CD14-positive monocyte (primary cell): ENCODE data around the gene AP3D1. TPM values are rescaled to one million over a fixed set of nuclear protein-coding genes. Genes with fewer than 3 reads are reported as not detected.

Experiments
- DNase-seq, 3 donors: peaks; one replicate each; pipeline ENCODE4 v3.0.0-alpha.2; 2011 to 2022
- H2AFZ ChIP-seq: 2 replicates; pipeline ENCODE4 v1.6.0; 2012; ENCODE audit warnings: mild to moderate bottlenecking, low read depth, low read length, inconsistent platforms; ENCODE audit not compliant: insufficient read depth, poor library complexity, severe bottlenecking
- H3K27ac ChIP-seq, 2 donors: 1 replicate in 1 of 2; 2 replicates in 1 of 2; pipeline ENCODE4 v1.5.1; 2012 to 2013; ENCODE audit warnings: low read length in 2 of 2, control low read depth in 1 of 2, inconsistent platforms in 1 of 2, low read depth in 1 of 2, mild to moderate bottlenecking in 1 of 2
- H3K27me3 ChIP-seq, 2 donors: one replicate each; pipeline versions ENCODE4 v1.6.0 to v1.6.1; 2011 to 2013; ENCODE audit warnings: low read length in 2 of 2; ENCODE audit not compliant: control insufficient read depth in 2 of 2, insufficient read depth in 2 of 2
- H3K36me3 ChIP-seq, 2 donors: replicated peaks in 1 of 2; 1 replicate in 1 of 2; 2 replicates in 1 of 2; pipeline versions ENCODE4 v1.5.1 to v1.6.1; 2012 to 2013; ENCODE audit warnings: low read length in 2 of 2, control low read depth in 1 of 2, inconsistent platforms in 1 of 2, mild to moderate bottlenecking in 1 of 2; ENCODE audit not compliant: insufficient read depth in 2 of 2, control insufficient read depth in 1 of 2
- H3K4me1 ChIP-seq, 2 donors: 1 replicate in 1 of 2; 2 replicates in 1 of 2; pipeline versions ENCODE4 v1.5.1 to v1.6.1; 2012 to 2013; ENCODE audit warnings: low read length in 2 of 2, control low read depth in 1 of 2, inconsistent platforms in 1 of 2, mild to moderate bottlenecking in 1 of 2, moderate library complexity in 1 of 2; ENCODE audit not compliant: insufficient read depth in 2 of 2, control insufficient read depth in 1 of 2
- H3K4me2 ChIP-seq: replicated peaks from 2 replicates; pipeline ENCODE3; 2012; ENCODE audit warnings: low read length, moderate library complexity, mild to moderate bottlenecking; ENCODE audit not compliant: poor library complexity, severe bottlenecking; ENCODE audit errors: extremely low read depth
- H3K4me3 ChIP-seq, 3 experiments: fragments of 200-600 bp in 1 of 3; sonication (generic) in 1 of 3; replicated peaks in 1 of 3; 1 replicate in 2 of 3; 2 replicates in 1 of 3; pipeline ENCODE4 v1.5.1; 2011 to 2013; ENCODE audit warnings: low read length in 3 of 3, mild to moderate bottlenecking in 3 of 3, control low read depth in 2 of 3, low read depth in 2 of 3, inconsistent platforms in 1 of 3, moderate library complexity in 1 of 3
- H3K79me2 ChIP-seq: 2 replicates; pipeline ENCODE4 v1.6.0; 2012; ENCODE audit warnings: mild to moderate bottlenecking, control low read depth, inconsistent platforms, low read length, moderate library complexity; ENCODE audit not compliant: insufficient read depth
- H3K9ac ChIP-seq: 2 replicates; pipeline ENCODE4 v1.6.0; 2017; ENCODE audit warnings: low read length, mild to moderate bottlenecking; ENCODE audit not compliant: insufficient read depth, poor library complexity, severe bottlenecking
- H3K9me3 ChIP-seq, 2 donors: replicated peaks in 1 of 2; 1 replicate in 1 of 2; 2 replicates in 1 of 2; pipeline versions ENCODE4 v1.5.1 to v1.6.1; 2012 to 2013; ENCODE audit warnings: low read length in 2 of 2, control low read depth in 1 of 2; ENCODE audit not compliant: control insufficient read depth in 1 of 2, insufficient read depth in 1 of 2
- H4K20me1 ChIP-seq: 2 replicates; pipeline ENCODE4 v1.6.0; 2012; ENCODE audit warnings: mild to moderate bottlenecking, low read length, control low read depth, moderate library complexity; ENCODE audit not compliant: insufficient read depth
- H3K27ac Mint-ChIP-seq, 7 donors: one replicate each; pipeline ENCODE4 v1.8.0; 2020; ENCODE audit warnings: mild to moderate bottlenecking in 7 of 7, mixed read lengths in 7 of 7, moderate library complexity in 6 of 7, inconsistent platforms in 2 of 7
- H3K27me3 Mint-ChIP-seq, 3 donors: one replicate each; pipeline ENCODE4 v1.8.0; 2021 to 2022; ENCODE audit warnings: low read depth in 3 of 3, mild to moderate bottlenecking in 3 of 3, mixed read lengths in 3 of 3, moderate library complexity in 3 of 3, inconsistent platforms in 1 of 3
- H3K36me3 Mint-ChIP-seq, 2 donors: one replicate each; pipeline ENCODE4 v1.8.0; 2020; ENCODE audit warnings: mixed read lengths in 2 of 2, inconsistent platforms in 1 of 2, mild to moderate bottlenecking in 1 of 2
- H3K4me1 Mint-ChIP-seq: one replicate; pipeline ENCODE4 v1.8.0; 2020; ENCODE audit warnings: mild to moderate bottlenecking, mixed read lengths
- H3K4me3 Mint-ChIP-seq, 2 donors: one replicate each; pipeline ENCODE4 v1.8.0; 2020; ENCODE audit warnings: mild to moderate bottlenecking in 2 of 2, mixed read lengths in 2 of 2, moderate library complexity in 1 of 2
- H3K9me3 Mint-ChIP-seq, 7 donors: one replicate each; pipeline ENCODE4 v1.8.0; 2020 to 2022; ENCODE audit warnings: mixed read lengths in 7 of 7, mild to moderate bottlenecking in 6 of 7, moderate library complexity in 6 of 7, inconsistent platforms in 2 of 7
- WGBS: methylation state at CpG from one replicate; pipeline ENCODE4 v1.1.5; 2013; ENCODE audit warnings: missing lambda C conversion rate; ENCODE audit not compliant: insufficient coverage; 5-methylcytosine and 5-hydroxymethylcytosine counted together
- intact Hi-C, 2 donors: fragments of 100-400 bp; cut with micrococcal nuclease; formaldehyde crosslinking; loops; one replicate each; pipeline versions ENCODE4 v1.15.0 to v1.15.1; 2023
- polyA plus RNA-seq, 3 donors: library from polyadenylated mRNA; depleted of rRNA in 1 of 3; unstranded in 2 of 3; stranded (reverse) in 1 of 3; fragments of 300-500 nt in 2 of 3; fragments of >200 nt in 1 of 3; fragmentation: Illumina TruSeq in 2 of 3; gene quantifications; 1 replicate in 2 of 3; 2 replicates in 1 of 3; pipeline ENCODE4 v1.2.3, GENCODE V29; 2012 to 2021
- TF ChIP-seq, protein P1 (sequence below): fragments of 200-600 bp; IDR thresholded peaks from one replicate; pipeline ENCODE4 v1.8.0; 2022; ENCODE audit warnings: antibody characterized with exemption, mild to moderate bottlenecking

Gene AP3D1
- polyA plus RNA-seq, 3 donors, result 9.6 to 105 (median 12.4) TPM

DNA sequence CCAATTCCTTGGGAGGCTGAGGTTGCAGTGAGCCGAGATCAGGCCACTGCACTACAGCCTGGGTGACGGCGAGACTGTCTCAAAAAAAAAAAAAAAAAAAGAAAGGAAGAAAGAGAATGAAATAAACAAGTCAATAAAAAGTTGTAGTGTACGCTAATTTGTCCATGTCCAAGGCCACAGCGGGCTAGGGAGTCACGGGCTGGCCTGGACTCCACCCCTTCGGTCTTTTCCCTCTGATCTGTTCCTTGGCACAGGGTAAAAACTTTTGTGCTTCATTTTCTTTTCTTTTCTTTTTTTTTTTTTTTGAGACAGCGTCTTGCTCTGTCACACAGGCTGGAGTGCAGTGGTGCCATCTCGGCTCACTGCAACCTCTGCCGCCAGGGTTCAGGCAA is 80.9 kb downstream of the AP3D1 start:
- peak overlapping the region in 5 of 7 donors; percentile 3 to 68 (median 58) for H3K27ac Mint-ChIP-seq
- H3K27me3 Mint-ChIP-seq, result peaks cover 0 to 2% (median 1%) of the 10 kb centered on the region in 3 donors

DNA sequence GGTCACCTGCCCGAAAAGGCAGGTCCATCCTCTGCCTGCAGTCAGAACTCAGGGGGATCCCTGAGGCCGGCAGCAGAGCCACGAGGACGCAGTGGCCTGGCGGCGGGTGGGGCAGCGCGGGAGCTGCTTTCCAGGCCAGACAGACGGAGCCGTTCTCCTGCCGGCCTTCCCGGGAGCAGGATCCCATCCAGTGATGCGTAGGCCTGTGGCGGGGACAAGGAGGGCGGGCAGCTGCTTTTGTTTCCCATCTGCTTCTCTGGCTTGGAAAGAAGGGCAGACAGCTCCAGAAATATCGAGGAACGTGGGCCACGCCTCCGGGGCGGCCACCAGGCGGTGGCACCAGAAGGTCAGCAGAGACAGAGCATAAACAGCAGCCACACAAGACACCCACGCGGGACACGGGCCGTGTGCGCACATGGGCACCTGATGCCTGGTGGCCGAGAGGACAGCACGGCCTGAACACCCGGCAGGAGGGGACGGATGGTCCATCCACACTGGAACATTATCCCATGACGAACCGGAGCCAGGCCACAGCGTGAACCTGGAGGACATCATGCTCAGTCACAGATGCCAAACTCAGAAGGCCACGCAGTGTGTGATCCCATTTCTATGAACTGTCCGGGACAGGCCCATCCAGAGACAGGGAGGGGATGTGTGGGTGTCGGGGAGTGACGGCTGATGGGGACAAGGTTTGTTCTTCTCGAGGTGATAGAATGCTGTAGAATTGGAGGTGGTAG is 86.4 kb downstream of the AP3D1 start:
- Mint-ChIP-seq H3K9me3 (no peaks in the 10 kb centered on the region), H3K36me3 (no peaks in the 10 kb centered on the region), H3K27ac (peak overlapping the region in 3 of 7 donors; percentile 13 to 73 (median 66)), H3K27me3 (peaks cover 0 to 1% (median 0%) of the 10 kb centered on the region in 3 donors), H3K4me3 (no peak overlapping the region), H3K4me1 (peaks cover 29% of the 10 kb centered on the region)
- no peak overlapping the region for H3K9ac ChIP-seq
- no peak for DNase-seq
- intact Hi-C loops, result loop anchor here in 1 of 2 donors (5.0 kb wide), 3 partner anchors 32 to 48 kb away; partner anchors contain the start of genes BTBD2, IZUMO4 and MOB3A
- no peaks in the 10 kb centered on the region for H3K9me3 ChIP-seq
- 93% methylated on average over 38 of the region's 38 CpGs for WGBS
- H3K4me3 ChIP-seq, result no peak overlapping the region
- no peak overlapping the region for H3K27ac ChIP-seq
- H3K36me3 ChIP-seq, result no peaks in the 10 kb centered on the region
- peaks cover 13% of the 10 kb centered on the region for H4K20me1 ChIP-seq
- no peaks in the 10 kb centered on the region for H3K27me3 ChIP-seq
- H2AFZ ChIP-seq, result no peak overlapping the region
- TF ChIP-seq, protein P1, sequence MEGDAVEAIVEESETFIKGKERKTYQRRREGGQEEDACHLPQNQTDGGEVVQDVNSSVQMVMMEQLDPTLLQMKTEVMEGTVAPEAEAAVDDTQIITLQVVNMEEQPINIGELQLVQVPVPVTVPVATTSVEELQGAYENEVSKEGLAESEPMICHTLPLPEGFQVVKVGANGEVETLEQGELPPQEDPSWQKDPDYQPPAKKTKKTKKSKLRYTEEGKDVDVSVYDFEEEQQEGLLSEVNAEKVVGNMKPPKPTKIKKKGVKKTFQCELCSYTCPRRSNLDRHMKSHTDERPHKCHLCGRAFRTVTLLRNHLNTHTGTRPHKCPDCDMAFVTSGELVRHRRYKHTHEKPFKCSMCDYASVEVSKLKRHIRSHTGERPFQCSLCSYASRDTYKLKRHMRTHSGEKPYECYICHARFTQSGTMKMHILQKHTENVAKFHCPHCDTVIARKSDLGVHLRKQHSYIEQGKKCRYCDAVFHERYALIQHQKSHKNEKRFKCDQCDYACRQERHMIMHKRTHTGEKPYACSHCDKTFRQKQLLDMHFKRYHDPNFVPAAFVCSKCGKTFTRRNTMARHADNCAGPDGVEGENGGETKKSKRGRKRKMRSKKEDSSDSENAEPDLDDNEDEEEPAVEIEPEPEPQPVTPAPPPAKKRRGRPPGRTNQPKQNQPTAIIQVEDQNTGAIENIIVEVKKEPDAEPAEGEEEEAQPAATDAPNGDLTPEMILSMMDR, result no peak
- H3K4me2 ChIP-seq, result no peak overlapping the region
- H3K4me1 ChIP-seq, result peaks cover 29 to 32% of the 10 kb centered on the region in 2 donors
- H3K79me2 ChIP-seq, result peaks cover 3% of the 10 kb centered on the region

More for the DNA sequence above, 80.9 kb downstream of the AP3D1 start:
- peaks cover 47% of the 10 kb centered on the region for H3K79me2 ChIP-seq
- H3K4me1 ChIP-seq, result peaks cover 39 to 42% of the 10 kb centered on the region in 2 donors
- no peak overlapping the region for H3K4me2 ChIP-seq
- TF ChIP-seq, protein P1, result no peak
- Mint-ChIP-seq H3K9me3 (peaks cover 0 to 5% (median 0%) of the 10 kb centered on the region in 7 donors), H3K4me3 (no peak overlapping the region), H3K4me1 (peaks cover 47% of the 10 kb centered on the region), H3K36me3 (peaks cover 31 to 53% of the 10 kb centered on the region in 2 donors)
- intact Hi-C loops, result no loop called here
- H2AFZ ChIP-seq, result no peak overlapping the region
- no peak overlapping the region for H3K9ac ChIP-seq
- H3K4me3 ChIP-seq, result no peak overlapping the region
- peak overlapping the region in 1 of 2 donors; percentile 8 for H3K27ac ChIP-seq
- 94% methylated on average over 6 of the region's 10 CpGs for WGBS
- H4K20me1 ChIP-seq, result peaks cover 68% of the 10 kb centered on the region
- no peaks in the 10 kb centered on the region for H3K9me3 ChIP-seq
- no peaks in the 10 kb centered on the region for H3K27me3 ChIP-seq
- peaks cover 39 to 41% of the 10 kb centered on the region in 2 donors for H3K36me3 ChIP-seq
- DNase-seq, result no peak
